CD4-positive, alpha-beta T cell treated with Interleukin-12 subunit alpha and Interleukin-12 subunit beta, for 1 hour (primary cell): ENCODE measurements around the gene CCNL2.
"Not testable (repeated sequence)": the region's sequence is repeated elsewhere in the genome, so short reads cannot be mapped to it uniquely, and the experiment has no call there.

Experiments
- DNase-seq: peaks from one replicate; pipeline ENCODE4 v3.0.0-alpha.2; 2020

CCNL2 gene

DNA sequence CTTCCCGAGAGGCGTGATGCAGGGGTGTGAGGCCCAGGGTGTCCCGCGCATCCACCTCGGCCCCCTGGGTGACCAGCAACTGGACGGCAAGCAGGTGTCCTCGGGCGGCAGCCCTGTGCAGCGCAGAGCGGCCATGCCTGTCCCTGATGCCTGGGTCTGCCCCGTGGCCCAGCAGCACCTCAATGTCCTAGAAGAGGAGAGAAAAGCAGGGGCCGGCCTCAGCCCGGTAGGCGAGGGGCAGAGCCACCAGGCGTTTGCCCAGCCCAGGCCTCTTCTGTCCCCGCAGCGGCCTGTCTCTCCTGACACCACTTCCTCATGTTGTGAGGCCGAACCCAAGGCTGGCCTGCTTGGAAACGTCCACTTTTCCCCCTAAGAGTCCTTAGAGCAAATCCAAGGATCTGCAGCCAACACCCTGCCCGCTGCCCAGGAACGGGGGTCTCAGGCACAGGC, 20.3 kb upstream of the CCNL2 start:
- no peak for DNase-seq

DNA sequence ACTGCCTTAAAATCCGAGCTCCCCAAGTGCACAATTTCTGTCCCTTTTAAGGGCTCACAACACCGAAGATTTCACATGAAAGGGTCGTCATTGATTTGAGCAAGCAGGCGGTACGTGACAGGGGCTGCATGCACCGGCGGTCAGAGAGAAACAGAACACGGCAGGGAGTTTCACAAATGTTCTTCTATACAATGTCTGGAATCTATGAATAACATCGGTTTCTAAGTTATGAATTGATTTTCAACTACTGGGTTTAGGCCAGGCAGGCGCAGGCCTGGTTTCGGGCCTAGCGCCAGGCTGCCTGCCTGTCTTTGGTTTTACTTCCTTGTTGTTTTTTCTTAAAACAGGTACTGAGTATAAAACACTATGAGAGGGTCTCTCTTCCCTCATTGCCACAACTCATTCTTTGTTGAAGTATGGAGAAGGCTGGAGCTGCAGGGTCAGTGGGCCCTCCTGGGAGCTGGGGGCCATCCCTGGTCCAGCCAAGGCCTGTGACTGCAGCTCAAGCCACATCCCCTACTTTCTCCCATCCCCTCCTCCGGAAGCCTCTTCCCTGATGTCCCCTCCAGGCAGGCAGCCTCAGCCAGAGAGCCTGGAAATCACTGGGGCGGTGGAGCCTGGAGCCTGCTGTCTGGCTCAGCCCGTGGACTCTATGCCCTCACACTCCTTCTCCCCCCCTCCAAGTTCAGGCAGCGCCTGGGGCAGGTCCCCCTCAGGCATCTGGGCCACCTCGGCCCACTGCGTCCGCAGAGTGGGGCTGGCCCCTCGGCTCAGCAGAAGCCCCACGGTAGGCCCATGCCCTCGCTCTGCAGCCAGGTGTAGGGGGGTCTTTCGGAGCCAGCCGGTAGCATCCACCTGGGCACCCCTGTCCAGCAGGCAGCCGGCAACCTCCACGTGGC, 19.6 kb upstream of the CCNL2 start:
- DNase-seq = no peak

DNA sequence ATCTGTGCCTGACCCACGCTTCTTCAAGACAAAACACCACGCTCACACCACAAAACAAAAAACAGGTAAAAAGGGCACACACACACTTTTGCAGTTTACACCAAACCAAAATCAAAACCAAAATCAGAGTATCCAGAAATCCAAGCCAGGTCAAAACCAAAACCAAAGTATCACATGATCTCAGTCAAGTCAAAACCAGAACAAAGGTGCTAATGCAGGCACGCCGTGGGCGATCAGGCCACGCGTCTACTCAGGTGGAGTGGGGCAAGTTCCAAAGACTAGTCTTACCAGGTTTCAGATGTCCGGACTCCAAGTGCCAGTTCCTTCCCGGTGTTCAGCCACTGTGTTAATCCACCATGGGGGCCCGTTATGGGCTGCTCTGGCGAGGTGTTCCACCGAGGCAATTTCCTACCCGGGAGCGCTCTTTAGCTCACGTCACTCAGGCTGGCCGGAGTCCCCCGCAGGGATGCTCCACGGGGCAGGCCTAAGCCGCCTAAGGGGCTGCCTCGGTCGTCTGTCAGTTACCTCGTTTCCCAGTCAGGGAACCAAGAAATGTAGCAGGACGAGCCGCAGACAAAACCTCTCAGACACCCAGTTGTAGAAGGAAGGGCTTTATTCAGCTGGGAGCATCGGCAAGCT, 18.8 kb upstream of the CCNL2 start:
- not testable (repeated sequence) for DNase-seq

DNA sequence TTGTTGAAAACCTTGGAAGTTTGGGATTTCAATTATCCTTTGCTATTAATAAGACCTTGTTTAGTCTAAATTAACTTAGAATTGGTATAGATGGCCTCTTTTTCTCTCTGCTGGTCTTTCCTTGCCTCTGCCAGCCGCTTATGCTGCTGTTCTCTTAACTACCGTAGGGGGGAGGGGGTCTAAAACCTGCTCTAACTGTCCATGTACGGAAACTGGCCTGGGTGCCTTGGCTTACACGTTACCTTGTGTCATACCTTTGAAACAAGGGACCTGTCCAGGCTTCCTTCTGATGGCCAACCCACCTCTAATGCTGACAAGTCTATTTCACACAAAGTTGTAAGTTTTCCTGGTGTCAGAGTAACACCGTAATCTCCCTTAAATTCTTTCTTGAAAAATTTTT, 18.3 kb upstream of the CCNL2 start:
- not testable (repeated sequence) for DNase-seq

DNA sequence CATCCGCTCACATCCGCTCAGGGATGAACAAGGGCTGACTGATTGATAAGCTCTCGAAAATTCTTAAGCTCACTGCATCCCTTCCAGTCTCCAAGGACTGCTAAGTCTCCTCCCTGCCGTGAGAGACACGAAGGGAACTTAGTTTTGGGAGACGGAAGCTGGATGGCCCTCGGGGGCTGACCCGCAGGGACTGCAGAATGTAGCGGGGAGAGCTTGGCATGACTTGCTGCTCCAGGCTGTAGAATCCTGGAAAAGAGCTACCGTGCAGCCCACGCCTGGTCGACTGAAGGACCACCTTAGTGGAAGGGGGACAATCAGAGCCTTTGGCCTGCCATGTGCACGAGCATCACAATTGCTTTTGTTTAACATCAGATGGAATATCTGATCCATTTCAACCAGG, 16.6 kb upstream of the CCNL2 start:
- DNase-seq = no peak

DNA sequence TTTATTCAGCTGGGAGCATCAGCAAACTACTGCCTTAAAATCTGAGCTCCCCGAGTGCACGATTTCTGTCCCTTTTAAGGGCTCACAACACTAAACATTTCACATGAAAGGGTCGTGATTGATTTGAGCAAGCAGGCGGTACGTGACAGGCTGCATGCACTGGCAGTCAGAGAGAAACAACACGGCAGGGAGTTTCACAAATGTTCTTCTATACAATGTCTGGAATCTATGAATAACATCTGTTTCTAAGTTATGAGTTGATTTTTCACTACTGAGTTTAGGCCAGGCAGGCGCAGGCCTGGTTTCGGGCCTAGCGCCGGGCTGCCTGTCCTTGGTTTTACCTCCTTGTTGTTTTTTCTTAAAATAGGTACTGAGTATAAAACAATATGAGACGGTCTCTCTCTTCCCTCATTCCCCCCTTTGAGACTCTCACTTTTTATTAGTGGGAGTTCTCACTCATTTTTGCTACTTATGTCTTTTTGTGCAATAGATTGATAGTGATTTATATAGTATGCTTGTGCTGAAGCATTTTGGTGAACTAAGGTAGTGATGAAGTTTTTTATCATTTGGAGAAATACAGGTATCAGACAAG, 13.3 kb upstream of the CCNL2 start:
- not testable (repeated sequence) for DNase-seq

DNA sequence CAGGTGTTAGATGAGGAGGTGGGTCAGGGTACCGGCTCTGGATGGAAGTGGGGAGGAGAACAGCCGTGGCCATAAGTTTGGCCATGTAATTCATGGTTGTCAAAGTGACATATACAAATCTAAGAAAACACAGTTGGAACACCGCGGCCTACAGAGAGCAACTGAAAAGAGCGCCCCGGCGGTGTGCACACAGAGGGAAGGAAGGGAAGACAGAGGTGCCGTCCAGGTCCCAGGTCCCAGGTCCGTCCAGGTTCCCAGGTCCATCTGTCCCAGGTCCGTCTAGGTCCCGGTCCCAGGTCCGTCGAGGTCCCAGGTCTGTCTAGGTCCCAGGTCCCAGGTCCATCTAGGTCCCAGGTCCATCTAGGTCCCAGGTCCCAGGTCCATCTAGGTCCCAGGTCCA, 12.5 kb upstream of the CCNL2 start:
- DNase-seq = no peak

DNA sequence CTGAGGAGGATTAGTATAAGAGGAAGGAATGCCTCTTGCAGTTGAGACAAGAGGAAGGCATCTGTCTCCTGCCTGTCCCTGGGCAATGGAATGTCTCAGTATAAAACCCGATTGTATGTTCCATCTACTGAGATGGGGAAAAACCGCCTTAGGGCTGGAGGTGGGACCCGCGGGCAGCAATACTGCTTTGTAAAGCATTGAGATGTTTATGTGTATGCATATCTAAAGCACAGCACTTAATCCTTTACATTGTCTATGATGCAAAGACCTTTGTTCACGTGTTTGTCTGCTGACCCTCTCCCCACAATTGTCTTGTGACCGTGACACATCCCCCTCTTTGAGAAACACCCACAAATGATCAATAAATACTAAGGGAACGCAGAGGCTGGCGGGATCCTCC, 11.1 kb upstream of the CCNL2 start:
- not testable (repeated sequence) for DNase-seq

DNA sequence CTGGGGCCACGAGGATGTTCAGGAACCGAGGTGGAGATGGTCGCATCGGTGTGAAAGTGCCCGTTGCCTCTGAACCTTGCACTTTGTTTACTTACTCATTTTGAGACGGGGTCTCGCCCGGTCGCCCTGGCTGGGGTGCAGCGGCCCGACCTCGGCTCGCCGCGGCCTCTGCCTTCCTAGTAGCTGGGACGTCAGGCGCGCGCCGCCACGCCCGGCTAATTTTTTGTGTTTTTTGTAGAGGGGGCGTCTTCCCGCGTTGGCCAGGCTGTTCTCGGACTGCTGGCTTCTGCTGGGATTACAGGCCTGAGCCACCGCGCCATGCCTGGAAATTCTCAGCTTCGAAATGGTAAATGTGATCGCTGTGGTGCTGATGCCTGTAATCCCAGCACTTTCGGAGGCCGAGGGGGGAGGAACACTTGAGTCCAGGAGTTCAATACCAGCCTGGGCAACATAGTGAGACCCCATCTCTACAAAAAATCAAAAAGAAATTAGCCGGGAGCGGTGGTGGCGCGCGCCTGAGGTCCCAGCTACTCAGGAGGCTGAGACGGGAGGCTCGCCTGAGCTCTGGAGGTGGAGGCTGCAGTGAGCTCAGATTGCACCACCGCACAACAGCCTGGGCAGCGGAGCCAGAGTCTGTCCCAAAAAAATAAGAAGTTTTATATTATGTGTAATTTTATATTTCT, 8.6 kb upstream of the CCNL2 start:
- peak; percentile 30 for DNase-seq

DNA sequence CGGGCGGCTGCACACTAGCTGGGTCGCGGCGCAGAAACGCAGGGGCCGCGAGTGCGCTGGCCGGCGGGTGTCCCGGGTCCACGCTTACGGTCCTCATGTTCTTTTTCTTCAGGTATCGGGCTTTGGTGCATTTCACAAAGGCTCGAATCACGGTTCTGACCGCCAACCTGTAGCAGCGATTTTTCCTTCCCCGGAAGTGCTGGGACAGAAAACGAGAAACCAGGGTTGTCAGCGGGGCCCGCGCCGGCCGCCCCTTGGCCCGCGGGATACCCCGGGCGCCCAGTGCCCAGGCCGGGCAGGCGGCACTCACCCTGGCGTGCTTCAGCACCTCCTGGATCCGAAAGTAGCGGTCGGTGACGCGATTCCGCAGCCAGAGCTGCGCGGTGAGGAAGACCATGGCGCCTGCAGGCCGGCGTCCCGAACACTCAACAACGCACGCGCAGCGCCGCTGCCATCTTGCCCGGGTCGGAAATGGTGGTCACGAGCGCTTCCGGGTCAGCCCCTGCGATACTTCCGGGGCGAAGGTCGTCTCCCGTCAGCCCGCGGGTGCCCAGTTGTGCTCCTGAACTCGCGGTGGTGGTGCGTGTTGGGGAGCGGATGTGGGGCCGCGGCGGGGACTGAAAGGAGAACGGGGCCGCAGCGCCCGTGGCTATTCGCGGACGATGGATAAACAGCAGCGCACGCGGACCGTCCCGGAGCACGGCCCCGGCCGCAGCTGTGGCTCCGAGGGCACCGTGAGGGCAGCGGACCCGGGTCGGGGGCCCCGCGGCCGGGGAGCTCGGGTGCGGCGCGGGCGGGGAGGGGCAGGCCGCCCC, 7.9 kb upstream of the CCNL2 start, which contains the start of gene MRPL20:
Gene MRPL20, minus strand, starts transcription at position 473 of the 815 bp plus-strand sequence. Its CDS starts 76 bp downstream, at position 397.
- peak; percentile 96 for DNase-seq

DNA sequence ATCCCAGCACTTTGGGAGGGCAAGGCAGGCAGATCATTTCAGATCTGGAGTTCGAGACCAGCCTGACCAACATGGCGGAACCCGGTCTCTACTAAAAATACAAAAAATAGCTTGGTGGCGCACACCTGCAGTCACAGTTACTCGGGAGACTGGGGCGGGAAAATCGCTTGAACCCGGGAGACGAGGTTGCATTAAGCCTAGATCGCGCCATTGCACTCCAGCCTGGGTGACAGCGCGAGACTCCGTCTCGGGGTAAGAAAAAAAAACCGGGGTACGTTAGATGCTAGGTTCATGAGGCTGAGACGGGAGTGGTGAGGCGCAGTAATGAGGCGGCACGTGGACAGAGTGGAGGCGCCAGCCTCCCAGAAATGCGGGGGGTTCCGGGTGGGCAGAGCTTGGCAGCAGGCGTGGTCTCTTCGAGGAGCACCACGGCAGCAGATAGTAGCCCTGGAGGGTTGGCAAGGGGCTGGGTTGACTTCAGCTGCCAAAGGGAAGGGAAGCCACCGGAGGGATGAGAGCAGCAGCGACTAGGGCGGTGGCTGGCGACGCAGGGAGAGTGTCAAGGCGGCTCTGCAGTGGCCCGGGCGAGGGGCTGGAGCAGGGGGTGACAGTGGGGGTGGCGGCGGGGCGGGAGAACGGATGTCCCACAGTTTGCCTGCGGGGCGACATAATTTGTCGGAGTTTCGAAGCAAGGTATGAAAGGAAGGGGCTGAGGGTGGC, 7.1 kb upstream of the CCNL2 start:
- no peak for DNase-seq

DNA sequence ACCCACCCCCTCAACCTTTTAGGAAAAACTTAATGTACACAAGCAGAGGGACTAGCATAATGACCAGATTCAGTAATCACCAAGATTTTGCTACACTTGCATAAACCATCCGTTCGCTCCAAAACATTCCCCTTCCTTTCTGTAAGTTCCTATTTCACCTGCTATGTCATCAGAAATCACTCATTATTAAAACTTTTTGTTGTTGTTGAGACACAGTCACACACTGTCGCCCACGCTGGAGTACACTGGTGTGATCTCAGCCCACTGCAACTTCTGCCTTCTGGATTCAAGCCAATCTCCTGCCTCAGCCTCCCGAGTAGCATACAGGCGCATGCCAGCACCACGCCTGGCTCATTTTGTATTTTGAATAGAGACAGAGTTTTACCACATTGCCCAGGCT, 4.5 kb upstream of the CCNL2 start:
- DNase-seq = no peak

DNA sequence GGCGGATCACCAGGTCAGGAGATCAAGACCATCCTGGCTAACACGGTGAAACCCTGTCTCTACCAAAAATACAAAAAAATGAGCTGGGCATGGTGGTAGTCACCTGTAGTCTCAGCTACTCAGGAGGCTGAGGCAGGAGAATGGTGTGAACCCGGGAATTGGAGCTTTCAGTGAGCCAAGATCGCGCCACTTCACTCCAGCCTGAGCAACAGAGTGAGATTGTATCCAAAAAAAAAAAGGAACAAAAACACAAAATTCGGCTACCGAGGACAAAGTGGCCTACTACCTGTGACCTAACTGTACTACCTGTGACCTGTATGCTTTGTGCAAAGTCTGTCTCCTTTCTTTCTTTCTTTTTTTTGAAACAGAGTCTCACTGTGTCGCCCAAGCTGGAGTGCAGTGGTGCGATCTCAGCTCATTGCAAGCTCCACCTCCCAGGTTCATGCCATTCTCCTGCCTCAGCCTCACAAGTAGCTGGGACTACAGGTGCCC, 3.8 kb upstream of the CCNL2 start:
- not testable (repeated sequence) for DNase-seq

DNA sequence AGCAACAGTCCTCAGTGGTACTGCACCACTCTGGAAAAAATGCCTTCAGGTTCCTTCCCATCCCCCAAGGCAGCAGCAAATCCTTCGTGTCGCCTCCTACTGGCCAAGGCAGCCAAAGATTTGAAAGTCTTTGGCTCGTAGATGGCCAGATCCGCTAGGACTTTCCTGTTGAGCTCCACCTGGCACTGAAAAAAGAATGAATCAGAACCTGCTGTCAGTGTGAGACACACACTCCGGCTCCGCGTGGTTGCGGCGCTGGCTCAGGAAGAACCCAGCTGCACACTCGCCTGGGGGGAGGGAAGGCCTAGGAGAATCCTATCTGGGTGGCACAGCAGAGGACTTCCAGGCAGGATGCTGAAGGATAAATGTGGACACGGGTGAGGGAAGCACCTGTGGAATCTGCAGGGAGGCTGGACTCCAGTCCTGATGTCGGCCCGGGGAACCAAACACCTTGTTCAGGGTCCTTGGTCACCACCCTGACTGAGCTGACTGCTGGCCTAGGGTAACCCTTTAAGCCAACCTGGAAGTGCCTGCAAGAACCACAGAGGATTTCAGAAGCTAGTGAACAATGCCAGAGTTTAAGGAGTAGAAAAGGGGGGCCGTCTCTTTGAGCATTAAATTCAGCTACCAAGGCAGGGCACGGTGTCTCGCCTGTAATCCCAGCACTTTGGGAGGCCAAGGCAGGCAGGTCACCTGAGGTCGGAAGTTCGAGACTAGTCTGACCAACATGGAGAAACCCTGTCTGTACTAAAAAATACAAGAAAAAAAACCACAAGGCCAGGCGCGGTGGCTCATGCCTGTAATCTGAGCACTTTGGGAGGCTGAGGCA, 3.2 kb upstream of the CCNL2 start:
- peak; percentile 35 for DNase-seq

DNA sequence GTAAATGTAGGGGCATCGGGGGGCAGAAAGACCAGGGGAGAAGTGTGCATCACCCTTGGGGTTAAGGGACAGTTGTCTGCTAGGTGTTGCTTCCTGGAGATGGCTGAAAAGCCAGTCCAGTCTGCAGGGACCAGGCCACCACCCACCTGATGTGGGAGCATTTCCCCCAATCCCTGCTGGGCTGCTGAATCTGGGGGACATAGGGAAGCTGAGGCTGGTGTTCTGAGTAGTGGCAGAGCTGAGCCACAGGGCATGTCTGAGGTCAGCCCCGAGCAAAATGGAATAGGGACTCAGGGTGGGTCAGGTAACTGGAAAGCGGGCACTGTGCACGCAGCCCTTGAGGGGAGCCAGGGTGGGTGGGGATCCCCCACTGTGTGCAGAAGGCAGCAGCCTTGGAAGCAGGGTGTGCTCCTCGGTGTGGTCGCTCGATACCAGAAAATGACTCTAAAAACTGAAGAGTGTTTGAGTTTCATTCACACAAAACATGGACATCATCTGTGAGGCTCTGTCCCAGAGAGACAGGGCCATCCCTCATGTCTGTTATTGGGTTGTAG, 2.4 kb upstream of the CCNL2 start:
- DNase-seq = no peak

DNA sequence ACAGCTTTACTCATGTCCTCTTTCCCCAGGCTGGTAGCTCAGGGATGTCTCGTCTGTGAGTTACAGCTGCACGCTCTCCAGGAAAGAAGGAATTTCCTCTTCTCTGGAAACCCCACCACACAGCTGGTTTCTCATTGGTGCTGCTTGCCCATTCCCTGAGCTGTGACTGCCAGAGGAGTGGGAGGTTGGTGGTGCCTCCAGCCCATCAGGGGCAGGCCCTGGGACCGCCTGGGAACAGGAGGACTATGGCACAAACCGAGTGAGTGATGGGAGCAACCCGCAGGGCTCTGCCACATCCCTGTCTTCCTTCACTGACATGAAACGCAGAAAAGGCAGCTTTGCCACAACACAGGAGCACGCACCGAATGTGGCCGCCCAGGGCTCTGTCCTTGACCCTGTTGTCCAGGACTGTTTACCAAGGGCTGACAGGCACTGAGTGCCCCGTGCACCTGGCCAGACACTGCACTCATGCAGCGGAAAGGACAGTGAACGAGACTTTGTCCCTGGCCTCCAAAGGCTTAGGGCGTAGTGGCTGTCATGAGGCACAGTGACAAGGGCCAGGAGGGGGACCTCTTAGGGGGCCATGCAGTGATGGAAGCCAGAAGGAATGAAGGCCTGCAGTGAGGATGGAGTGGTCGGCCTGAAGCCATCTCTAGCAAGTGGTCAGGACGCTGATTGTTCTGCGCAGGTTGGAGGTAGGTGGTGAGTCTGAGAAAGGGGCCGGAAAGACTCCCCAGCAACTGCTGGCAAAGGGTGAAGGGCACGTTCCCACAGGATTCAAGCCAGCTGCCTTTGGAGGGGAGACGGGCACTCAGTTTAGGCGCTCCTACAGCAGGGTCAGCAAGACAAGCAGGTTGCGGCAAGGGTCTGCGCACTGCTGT, 1.7 kb upstream of the CCNL2 start:
- no peak for DNase-seq

DNA sequence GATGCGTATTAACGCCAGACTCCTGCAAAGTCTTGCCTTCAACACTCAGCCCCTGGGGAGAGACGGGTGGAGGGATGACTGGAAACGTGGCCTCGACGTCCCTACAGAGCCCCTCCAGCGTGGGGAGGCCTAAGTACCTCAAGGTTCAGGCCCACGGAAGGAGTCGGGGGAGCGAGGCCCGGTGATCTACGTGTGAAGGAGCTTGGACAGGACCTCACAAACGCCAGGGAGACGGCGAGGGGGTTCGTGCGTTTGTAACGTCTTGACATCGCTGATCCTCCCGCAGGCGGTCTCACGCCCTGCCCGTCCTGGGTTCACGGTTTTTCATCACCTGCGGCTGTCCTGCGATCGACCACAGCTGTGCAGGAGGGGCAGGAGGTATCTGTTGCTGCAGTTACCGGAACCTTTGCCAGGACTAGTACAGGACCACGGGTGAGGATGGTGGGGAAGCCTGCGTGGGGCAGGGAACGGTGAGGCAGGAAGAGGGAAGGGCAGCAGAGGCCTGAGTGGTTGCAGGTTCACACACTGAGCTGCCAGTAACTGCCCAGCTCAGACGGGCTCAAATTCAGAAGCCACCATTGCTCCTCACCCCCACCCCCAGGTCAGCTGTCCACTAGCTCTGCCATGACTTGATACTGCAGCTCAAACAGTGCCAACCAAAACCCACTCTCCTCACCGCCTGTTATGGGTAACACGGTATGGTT, 889 bp upstream of the CCNL2 start:
- DNase-seq = no peak

DNA sequence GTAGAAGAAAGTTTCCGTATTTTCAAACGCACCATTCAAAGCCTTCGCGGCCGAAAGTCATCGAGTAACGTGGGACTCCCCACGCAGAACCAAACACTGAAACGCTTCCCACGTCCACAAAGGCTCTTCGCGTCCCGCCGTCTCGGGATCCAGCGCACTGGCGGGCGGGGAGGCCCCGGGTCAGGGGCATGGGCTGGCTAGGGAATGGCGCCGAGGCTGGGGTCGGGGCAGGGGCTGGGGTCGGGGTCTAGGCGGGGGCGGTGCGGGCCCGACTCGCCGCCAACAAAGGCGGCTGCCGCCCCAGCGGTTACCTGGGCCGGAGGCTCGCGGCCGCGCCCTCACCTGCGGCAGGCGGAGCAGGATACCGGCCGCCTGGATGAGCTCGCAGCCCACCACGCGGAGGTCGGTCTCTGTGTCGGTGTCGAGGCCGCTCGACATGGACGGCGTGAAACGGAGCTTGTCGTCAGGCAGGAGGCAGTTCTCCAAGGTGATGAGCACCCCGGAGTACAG, 403 bp downstream of the CCNL2 start:
- DNase-seq = no peak
